Heart left ventricle (tissue), 13 donors: ENCODE measurements around the gene NEURL2.

Experiments
- POLR2A ChIP-seq, 2 donors: fragments of 450-650 bp; IDR thresholded peaks; one replicate each; pipeline ENCODE4 v1.6.1; 2017; ENCODE audit warnings: antibody characterized with exemption in 2 of 2, mild to moderate bottlenecking in 2 of 2, moderate library complexity in 2 of 2
- TF ChIP-seq, protein P1 (sequence below), 12 donors: fragments of 200-600 bp; sonication (generic) in 4 of 12; IDR thresholded peaks; one replicate each; pipeline versions ENCODE4 v1.5.0 to v1.8.0; 2018 to 2022; ENCODE audit warnings: antibody characterized with exemption in 12 of 12, mild to moderate bottlenecking in 5 of 12
- donor health status: ischemic (EF 13 %, LVEDD 7.1; RV severe dilation, severe dysfunction).
- donor health status: DM: no; HTN: yes; CAD: no.
- donor health status: DM: no; HTN: no; CAD: no.
- donor health status: ischemic (EF 25% LVEDD 6.9; RV normal size, moderate dysfunction).
- donor health status: ischemic (EF 25% LVEDD 5.7; RV mildly dilated, moderate dysfunction).
- donor health status: ischemic (EF 35%, LVEDD 5.7; RV mildly dilated, moderate dysfunction).
- donor health status: nonischemic (EF 11% LVEDD 7.7; RV severe dilation, severe dysfunction).
- donor health status: DM: yes; HTN: yes; CAD: no.
- donor health status: PGD.
- donor health status: ischemic (EF 29% LVEDD 5.4; RV normal size, mild dysfunction).
- donor health status: nonischemic (EF 23%, LVEDD 6.1; RV moderate dilation, normal function).

DNA sequence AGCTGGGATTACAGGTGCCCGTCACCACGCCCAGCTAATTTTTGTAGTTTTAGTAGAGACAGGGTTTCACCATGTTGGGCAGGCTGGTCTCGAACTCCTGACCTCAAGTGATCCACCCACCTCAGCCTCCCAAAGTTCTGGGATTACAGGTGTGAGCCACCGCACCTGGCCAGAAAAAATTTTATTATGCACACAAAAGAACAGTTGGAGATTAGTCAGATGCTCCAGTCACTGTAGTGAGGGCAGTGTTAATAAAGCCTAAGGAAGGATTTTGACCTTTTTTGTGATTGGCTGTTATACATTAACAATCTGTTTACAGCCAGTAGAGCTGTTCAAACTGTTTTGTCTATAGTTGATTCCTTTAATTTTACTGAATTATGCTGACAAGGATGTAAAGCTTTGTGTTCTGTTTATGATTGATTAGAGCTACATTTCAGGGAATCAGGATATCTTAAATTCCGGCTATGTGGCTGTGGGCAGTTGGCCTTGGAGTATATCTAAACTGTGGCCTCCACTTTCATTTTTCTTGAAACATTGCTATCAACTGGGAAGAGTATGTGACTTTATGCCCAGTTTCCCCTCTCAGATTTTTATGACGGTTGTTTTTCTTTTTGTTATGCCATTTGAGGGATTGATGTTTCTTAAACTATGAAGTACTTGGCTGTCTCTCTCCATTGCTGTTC, 23.7 kb downstream of the NEURL2 start:
- TF ChIP-seq POLR2A (IDR thresholded peaks at IDR 0.05): no peak
- TF ChIP-seq, protein P1, sequence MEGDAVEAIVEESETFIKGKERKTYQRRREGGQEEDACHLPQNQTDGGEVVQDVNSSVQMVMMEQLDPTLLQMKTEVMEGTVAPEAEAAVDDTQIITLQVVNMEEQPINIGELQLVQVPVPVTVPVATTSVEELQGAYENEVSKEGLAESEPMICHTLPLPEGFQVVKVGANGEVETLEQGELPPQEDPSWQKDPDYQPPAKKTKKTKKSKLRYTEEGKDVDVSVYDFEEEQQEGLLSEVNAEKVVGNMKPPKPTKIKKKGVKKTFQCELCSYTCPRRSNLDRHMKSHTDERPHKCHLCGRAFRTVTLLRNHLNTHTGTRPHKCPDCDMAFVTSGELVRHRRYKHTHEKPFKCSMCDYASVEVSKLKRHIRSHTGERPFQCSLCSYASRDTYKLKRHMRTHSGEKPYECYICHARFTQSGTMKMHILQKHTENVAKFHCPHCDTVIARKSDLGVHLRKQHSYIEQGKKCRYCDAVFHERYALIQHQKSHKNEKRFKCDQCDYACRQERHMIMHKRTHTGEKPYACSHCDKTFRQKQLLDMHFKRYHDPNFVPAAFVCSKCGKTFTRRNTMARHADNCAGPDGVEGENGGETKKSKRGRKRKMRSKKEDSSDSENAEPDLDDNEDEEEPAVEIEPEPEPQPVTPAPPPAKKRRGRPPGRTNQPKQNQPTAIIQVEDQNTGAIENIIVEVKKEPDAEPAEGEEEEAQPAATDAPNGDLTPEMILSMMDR (IDR thresholded peaks at IDR 0.05): no peak
